ENCODE data around the gene NRF1.
"Not testable (repeated sequence)": the region's sequence is repeated elsewhere in the genome, so short reads cannot be mapped to it uniquely, and the experiment has no call there.

The NRF1 gene

GRCh38 chr7:129649128-129649690 lies 37.7 kb downstream of the NRF1 start:
- no peak for DNase-seq

- no peak for DNase-seq
Measured at GRCh38 chr7:129650056-129650758, 38.7 kb downstream of the NRF1 start.

- no peak for DNase-seq
Measured at GRCh38 chr7:129652914-129653313, 41.4 kb downstream of the NRF1 start.

GRCh38 chr7:129655811-129656210 lies 44.3 kb downstream of the NRF1 start:
- no peak for DNase-seq

GRCh38 chr7:129657363-129657762 lies 45.8 kb downstream of the NRF1 start:
- DNase-seq, result no peak

GRCh38 chr7:129659907-129660306 lies 48.4 kb downstream of the NRF1 start:
- not testable (repeated sequence) for DNase-seq

GRCh38 chr7:129661645-129662182 lies 50.2 kb downstream of the NRF1 start:
- DNase-seq, result no peak

GRCh38 chr7:129663240-129663639 lies 51.7 kb downstream of the NRF1 start:
- DNase-seq, result not testable (repeated sequence)

GRCh38 chr7:129664029-129665012 lies 52.8 kb downstream of the NRF1 start:
- no peak for DNase-seq

- DNase-seq, result no peak
Measured at GRCh38 chr7:129665013-129665401, 53.5 kb downstream of the NRF1 start.

GRCh38 chr7:129667116-129667515 lies 55.6 kb downstream of the NRF1 start:
- DNase-seq, result no peak

GRCh38 chr7:129667551-129667950 lies 56.0 kb downstream of the NRF1 start:
- DNase-seq, result no peak

GRCh38 chr7:129669901-129670300 lies 58.4 kb downstream of the NRF1 start:
- DNase-seq, result no peak

GRCh38 chr7:129670656-129671055 lies 59.1 kb downstream of the NRF1 start:
- no peak for DNase-seq

- no peak for DNase-seq
Measured at GRCh38 chr7:129671266-129671665, 59.7 kb downstream of the NRF1 start.

- not testable (repeated sequence) for DNase-seq
Measured at GRCh38 chr7:129674475-129674874, 63.0 kb downstream of the NRF1 start.

GRCh38 chr7:129675521-129675920 lies 64.0 kb downstream of the NRF1 start:
- no peak for DNase-seq

- DNase-seq, result no peak
Measured at GRCh38 chr7:129676017-129676897, 64.7 kb downstream of the NRF1 start.

- no peak for DNase-seq
Measured at GRCh38 chr7:129677796-129678195, 66.3 kb downstream of the NRF1 start.

- no peak for DNase-seq
Measured at GRCh38 chr7:129678606-129679005, 67.1 kb downstream of the NRF1 start.

GRCh38 chr7:129680400-129680799 lies 68.9 kb downstream of the NRF1 start:
- no peak for DNase-seq

GRCh38 chr7:129684777-129685176 lies 73.3 kb downstream of the NRF1 start:
- DNase-seq, result no peak
